GM19395 (cell line): Measurements from ENCODE around the gene EYS.
"Not testable (repeated sequence)": the region's sequence is repeated elsewhere in the genome, so short reads cannot be mapped to it uniquely, and the experiment has no call there.

Experiments
- ATAC-seq: cut with Tn5 transposase; IDR thresholded peaks from one replicate; pipeline ENCODE4 v1.9.1; 2021; ENCODE audit warnings: mild to moderate bottlenecking, moderate library complexity; ENCODE audit not compliant: unreplicated experiment

Gene EYS

DNA sequence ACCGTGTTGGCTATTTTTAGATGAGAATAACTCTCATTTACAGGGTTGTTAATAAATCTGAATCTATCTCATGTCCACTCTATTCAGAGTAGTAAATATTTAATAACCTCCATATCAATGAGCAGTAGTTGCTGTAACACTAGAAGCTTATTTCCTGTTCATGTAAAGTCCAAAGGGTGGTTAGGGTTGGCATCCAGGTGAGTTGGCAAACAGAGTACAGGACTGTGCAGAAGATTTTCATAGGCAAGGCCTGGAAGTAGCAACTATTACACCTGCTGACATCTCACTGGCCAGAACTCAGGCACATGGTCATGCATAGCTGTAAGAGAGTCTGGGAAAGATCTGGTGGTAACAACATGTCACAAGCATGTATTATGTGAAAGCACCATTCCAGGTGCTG is 1923.9 kb downstream of the EYS start:
- no peak for ATAC-seq

DNA sequence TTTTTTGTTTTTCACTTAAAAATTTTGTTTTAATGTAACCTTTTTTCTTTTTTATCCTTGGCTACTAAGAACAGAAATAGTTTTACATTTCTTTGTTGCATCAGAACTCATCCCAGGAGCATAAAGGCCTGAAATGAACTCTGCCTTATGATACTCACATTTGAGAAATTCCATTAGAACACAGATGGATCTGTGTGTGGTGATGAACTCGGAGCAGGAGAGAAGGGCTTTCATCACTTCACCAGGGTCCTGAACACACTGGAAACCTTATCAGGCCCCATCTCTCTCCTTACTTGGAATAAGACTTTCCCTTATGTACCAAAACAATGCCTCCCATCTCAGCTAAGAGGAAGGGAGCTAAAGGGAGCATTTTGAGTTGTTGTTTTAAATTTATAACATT is 1932.1 kb downstream of the EYS start:
- ATAC-seq = no peak

DNA sequence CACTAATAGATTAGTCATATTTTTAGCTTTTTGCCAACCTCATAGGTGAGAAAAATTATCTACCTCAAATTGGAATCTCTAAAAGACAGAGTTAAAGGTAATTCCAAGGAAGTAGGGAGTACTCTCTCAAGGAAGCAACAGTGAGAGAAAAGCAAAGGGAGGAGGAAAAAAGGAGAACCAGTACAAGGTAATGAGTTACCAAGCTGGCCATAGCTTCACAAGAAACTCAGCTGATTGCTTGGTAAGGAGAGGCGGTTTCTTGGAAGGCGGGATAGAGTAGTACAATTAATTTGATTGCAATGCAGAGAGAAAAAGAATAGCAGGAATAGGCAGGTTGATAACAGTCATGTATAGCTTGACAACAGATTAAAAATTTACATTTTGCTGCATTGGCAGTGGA is 1933.8 kb downstream of the EYS start:
- ATAC-seq = no peak

DNA sequence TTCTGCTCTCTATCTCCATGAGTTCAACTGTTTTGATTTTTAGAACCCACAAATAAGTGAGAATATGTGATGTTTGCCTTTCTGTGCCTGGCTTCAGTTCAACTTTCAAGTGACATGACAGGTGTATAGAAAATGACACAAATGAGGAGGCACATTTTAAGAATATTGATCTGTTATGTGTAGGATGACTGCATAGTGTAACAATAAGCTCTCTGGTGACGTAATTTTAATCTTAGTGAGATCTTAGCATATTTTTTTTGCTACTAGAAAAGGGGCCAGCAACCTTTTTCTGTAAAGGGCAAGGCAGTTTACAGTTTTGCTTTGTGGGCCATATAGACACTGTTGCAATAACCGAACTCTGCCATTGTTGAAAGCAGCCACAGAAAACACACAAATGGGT is 1941.2 kb downstream of the EYS start:
- no peak for ATAC-seq

DNA sequence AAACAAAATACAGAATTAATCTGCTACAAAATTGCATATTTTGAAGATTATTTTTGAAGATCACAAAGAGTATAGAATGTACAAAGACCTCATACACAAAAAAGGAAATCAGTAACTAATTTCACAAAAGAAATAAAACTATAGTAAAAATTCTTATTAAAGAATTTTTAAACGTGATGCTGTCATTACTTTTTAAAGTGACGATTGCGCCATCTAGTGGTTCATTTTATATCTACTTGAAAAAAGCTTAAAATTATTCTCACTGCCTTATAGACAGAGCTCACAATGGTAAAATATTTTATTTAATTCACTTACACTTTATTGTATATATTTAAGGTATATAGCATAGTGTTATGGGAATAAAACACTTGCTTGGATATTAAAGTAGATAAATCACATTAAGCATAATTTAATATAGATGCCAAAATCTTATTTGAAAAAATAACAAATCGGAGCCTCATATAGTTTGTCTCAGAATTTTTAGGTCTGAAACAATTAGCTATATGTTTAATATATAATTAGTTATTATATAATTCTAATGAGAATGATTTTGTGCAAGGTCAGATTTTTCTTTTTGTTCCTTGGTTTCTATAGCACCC is 1942.6 kb downstream of the EYS start:
- peak; percentile 70 for ATAC-seq

DNA sequence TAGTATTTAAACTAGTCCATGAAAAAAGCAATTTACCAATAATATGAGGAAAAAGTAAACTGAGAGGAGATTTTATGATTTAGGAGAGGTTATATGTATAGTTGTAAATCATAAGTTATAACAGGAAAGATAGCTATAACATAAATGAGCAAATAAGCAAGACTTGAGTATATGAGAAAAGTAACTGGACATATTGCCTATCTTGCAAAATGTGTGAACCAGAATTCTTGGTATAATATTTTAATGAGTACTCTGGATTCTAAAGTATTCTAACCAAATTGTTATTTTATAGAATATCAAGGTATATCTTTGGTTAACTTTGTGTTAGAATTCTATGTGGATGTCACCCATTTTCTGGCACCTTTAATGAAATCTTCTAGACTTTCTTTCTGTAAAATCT is 1946.8 kb downstream of the EYS start:
- no peak for ATAC-seq

DNA sequence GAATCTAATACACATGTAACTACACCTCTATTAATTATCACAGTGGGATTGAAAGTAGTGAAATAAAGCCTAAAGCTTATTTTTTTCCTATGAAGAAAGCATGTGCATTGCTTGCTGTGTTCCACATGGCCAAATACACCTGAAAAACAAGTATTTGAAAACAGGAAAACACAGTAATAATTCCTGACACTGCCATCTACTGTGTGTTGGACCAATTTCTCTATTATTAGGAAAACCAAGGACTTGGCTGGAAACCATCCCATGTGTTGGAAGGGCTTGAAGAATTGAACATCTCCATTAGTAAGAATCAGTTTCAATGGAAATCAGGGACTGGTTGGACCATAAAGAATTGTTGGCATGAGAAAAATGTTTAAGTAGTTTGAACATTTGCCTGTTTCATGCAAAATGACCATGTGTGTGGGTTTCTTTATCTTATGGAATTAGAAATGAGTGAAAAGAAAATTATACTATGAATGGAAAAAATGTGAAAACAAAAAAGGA is 1947.4 kb downstream of the EYS start:
- no peak for ATAC-seq

DNA sequence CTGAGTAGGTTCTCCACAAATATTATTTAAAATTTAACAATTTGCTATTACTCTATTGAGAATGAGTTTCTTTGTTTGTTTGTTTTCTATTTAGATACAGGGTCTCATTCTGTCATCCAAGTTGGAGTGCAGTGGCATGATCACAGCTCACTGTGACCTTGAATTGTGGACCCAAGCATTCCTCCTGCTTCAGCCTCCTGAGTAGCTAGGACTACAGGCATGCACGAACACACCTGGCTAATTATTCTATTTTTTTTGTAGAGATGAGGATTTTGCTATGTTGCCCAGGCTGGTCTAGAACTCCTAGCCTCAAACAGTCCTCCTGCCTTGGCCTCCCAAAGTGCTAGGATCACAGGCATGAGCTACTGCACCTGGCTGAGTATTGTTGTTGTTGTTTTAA is 1949.2 kb downstream of the EYS start:
- no peak for ATAC-seq

DNA sequence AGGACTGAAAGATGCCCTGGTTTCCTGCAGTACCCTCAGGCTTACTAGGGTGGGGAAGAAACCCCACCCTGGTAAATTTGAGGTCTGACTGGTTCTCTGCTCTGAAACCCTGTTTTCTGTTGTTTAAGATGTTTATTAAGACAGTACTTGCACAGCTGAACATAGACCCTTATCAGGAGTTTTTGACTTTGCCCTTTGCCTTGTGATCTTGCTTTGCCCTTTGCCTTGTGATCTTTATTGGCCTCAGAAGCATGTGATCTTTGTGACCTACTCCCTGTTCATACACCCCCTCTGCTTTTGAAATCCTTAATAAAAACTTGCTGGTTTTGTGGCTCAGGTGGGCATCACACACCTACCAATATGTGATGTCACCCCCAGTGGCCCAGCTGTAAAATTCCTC is 1949.8 kb downstream of the EYS start:
- ATAC-seq = not testable (repeated sequence)

- ATAC-seq = no peak
These were observed 1956.6 kb downstream of the EYS start for GRCh38 chr6:63750400-63750799.

DNA sequence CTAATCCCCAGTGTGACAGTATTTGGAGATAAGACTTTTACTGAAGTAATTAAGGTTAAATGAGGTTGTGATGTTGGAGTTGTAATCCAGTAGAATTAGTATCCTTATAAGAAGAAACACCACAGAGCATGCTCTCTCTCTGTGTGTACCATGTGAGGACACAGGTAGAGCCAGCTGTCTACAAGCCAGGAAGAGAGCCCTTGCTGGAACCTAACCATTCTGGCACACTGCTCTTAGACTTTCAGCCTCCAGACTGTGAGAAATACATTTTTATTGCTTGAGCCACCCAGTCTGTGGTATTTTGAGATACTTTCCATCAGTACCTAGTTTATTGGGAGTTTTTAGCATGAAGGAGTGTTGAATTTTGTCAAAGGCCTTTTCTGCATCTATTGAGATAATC is 1961.2 kb downstream of the EYS start:
- no peak for ATAC-seq

DNA sequence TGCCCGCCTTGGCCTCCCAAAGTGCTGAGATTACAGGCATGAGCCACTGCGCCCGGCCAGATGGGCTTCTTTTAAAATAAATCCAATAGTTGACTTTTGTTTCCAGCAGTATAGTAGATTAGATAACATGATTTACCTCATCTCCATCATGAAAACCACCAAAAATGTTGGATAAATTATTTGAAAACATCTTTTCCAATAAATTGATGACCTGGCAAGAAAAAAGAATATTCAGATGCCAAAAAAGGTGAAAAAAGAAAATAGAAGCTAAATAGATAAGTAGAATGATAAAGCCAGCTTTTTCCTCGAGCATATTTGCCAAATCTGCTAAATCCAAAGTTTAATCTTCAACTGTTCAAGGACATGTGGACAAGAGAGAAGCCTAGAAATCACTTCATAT is 1962.2 kb downstream of the EYS start:
- ATAC-seq = no peak

GRCh38 chr6:63743691-63744090 is 1963.3 kb downstream of the EYS start:
- no peak for ATAC-seq

DNA sequence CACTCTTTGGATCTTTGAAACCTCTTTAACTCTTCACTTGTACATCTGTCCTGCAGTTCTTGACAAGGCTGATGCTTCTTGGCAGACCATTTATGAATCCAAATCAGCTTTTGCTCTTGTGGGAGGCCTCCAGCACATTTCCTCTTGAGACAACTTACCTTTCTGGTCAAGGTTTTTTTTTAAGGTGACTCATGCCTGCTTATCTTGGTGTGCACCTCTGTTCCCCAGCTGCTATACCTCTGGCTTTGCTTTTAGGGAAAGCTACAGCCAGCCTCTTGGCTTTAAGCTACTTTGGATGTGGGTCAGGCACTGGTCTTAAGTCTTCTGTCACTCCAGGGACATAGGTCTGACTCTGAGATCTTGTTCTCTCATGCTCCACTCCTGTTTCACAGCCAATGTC is 1965.0 kb downstream of the EYS start:
- no peak for ATAC-seq

GRCh38 chr6:63740709-63741108 is 1966.3 kb downstream of the EYS start:
- no peak for ATAC-seq

GRCh38 chr6:63739094-63739687 is 1967.8 kb downstream of the EYS start:
- no peak for ATAC-seq

GRCh38 chr6:63738190-63738589 is 1968.8 kb downstream of the EYS start:
- ATAC-seq = not testable (repeated sequence)

- ATAC-seq = no peak
These were observed 1972.1 kb downstream of the EYS start for GRCh38 chr6:63734923-63735322.

DNA sequence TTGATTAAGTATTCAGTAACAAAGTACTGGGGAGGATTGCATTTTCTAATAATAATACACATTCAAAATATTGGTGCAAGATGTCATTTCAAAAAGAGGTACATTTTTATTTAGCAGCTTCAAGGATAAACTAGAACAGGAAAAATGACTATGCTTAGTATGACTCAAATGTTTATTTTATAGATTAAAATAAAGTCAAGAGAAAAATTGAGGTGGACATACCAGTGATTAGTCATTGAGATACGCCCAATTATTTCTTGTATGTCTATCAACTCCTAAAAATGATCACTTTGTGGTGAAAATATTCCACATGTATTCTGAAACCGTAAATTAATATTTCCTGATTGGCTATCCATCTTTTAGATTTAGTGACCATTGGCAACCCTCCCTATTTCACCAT is 1974.7 kb downstream of the EYS start:
- ATAC-seq = no peak

- no peak for ATAC-seq
These were observed 1975.1 kb downstream of the EYS start for GRCh38 chr6:63731930-63732329.

GRCh38 chr6:63730311-63730710 is 1976.7 kb downstream of the EYS start:
- ATAC-seq = no peak

GRCh38 chr6:63724721-63725120 is 1982.3 kb downstream of the EYS start:
- ATAC-seq = no peak

DNA sequence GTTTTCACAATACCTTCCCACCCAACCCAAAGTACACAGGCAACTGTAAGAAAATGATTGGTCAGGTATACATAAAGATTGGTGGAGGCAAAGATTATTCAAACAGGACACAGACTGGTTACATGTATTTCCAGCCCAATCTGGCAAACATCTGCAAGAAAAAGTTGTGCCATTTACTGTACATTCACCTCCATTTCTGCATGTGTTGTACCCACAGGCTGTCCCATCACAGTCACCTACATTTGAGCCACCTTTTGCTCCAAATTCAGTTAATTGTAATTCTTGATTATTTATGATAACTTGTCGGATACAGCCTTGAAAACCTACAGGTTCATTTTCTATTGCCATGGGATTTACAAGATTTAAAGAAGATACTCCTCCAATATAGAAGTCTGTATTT is 1985.8 kb downstream of the EYS start:
- no peak for ATAC-seq
